LNCAP (cell line): Measurements from ENCODE around the gene PSMA5.

ENCODE experiments used
- TF ChIP-seq, protein P1 (sequence below): fragments of 450-650 bp; IDR thresholded peaks from 2 replicates; pipeline ENCODE4 v1.5.1; 2017; ENCODE audit warnings: mild to moderate bottlenecking

PSMA5 gene

DNA sequence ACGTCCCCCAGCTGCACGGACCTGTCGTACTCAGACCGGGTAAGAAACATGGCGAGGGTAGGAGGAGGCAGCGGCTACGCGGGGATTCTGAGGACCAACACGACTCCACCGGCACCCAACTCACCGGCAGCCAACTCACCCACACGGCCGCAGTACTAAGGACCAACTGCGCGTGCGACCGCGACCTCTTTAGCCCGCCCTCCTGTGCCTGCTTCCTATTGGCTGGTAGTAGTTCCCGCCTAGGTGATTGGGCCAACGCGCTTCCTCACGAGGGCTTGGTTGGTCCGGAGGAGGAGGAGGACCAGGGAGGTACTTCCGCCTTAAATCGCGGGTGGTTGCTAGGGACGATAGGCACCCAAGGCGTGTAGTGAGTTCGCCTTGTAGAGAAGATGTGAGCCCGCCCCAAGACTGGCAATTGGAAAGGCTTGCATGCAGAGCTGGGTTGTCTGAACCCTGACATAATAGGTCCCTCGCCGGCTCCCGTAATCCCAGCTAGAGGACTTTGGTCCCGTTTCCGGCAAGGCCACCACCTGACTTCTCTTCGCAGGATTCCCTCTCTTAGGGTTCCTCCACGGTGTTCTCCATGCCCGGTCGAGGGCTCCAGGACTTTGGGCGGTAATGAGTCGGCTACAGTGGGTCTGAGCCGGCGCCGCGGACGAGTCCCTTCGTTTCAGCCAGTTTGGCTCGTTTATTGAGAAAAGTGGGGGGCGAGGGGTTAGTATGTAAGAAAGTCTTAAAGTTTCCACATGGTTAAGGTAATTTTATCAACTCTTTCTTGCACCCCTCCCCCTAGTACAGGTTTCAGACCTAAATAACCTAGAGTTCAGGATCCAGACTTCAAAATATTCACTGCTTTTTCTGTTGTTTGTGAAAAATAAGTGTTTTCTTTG, at the start of gene PSMA5:
PSMA5 (minus strand) TSS at position 168 of the 890 bp plus-strand sequence; CDS start at position 50, 118 bp downstream.
- TF ChIP-seq, protein P1, sequence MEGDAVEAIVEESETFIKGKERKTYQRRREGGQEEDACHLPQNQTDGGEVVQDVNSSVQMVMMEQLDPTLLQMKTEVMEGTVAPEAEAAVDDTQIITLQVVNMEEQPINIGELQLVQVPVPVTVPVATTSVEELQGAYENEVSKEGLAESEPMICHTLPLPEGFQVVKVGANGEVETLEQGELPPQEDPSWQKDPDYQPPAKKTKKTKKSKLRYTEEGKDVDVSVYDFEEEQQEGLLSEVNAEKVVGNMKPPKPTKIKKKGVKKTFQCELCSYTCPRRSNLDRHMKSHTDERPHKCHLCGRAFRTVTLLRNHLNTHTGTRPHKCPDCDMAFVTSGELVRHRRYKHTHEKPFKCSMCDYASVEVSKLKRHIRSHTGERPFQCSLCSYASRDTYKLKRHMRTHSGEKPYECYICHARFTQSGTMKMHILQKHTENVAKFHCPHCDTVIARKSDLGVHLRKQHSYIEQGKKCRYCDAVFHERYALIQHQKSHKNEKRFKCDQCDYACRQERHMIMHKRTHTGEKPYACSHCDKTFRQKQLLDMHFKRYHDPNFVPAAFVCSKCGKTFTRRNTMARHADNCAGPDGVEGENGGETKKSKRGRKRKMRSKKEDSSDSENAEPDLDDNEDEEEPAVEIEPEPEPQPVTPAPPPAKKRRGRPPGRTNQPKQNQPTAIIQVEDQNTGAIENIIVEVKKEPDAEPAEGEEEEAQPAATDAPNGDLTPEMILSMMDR = no peak

DNA sequence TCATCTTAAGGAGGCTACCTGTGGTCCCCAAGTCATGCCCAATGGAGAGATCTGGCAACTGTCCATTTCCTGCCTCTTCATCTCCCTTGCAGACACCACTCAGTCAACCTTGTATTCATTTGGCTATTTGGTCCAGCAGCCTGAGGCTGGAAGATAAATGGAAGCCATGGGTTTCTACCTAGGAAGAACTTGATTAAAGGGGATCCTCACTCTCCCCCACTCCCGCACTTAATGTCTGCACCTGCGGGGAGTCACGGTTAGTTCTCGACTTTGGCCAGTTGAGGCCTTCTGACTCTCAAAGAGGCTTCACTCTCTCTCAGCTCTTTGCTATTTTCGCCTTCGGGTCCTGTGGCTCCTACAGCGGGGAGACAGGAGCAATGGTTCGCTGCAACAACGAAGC, 49.0 kb upstream of the PSMA5 start:
- TF ChIP-seq, protein P1 = no peak

DNA sequence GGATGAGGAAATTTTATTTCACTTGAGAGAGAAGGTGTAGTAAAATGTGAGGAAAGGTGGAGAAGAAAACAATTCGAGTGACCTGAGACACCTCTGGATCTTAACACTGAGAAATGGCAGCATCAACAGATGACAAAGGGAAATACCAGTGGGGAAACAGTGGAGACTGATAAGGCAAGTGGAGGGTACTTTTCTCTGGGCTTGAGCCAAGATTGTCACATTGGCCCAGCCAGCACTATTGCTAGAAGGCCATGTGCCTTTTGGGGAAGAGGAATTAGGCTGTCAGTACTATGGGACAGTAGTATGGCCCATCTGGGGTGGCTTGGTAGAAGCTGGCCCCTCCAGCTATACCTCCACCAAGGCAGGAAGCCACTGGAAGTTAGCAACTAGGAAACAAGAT, 48.4 kb upstream of the PSMA5 start:
- TF ChIP-seq, protein P1 = no peak

DNA sequence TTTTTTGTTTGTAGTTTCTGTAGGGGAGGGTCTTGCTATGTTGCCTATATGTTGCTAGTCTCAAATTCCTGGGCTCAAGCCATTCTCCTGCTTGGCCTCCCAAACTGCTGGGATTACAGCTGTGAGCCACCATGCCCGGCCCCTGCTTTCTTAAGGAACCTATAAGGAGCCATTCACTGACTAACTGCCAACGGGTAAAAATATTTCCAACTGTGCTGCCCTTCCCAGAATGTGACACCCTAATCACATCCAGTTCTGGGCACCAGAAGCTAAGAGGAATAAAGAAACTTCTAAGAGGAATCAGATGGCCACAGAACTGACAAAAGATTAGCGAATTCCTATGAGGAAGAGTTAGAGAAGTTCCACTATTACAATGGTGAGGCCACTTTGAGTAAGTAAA, 46.5 kb upstream of the PSMA5 start:
- TF ChIP-seq, protein P1 = no peak

DNA sequence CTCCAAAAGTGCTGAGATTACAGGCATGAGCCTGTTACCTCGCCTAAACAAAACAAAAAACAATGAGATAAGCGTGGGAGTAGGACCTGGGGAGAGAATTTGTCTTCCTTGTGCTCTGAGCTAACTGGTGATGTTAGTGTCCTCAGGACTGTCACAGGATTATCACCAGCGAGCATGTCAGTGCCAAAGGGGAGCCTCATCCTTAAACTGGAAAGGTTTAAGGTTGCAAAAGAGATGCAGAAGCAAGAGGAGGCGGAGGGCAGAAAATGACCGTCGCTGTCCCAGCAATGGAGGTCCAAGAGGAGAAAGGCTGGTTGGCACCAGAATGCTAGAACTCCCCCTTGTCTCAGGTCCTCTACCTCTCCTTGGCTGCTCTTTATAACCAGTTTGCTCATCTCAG, 44.0 kb upstream of the PSMA5 start:
- TF ChIP-seq, protein P1 = no peak

DNA sequence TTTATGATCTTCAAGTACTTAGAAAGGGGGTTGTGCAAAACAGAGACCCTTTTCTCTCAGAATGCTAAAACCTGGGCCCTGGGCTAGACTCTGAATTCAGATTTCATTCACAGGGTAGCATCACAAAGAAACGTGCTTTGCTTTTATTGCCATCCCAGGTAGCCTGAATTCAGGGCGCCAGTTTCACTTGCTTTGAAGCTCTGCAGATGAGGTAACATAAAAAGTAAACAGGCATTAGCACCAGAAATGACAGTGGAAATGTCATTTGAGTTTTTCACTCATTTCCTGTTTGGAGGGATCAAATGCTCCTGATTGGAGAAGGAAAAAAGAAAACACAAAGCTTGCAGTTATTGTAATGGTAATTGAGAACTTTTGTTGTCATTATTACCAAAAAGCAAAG, 42.7 kb upstream of the PSMA5 start:
- TF ChIP-seq, protein P1 = no peak

DNA sequence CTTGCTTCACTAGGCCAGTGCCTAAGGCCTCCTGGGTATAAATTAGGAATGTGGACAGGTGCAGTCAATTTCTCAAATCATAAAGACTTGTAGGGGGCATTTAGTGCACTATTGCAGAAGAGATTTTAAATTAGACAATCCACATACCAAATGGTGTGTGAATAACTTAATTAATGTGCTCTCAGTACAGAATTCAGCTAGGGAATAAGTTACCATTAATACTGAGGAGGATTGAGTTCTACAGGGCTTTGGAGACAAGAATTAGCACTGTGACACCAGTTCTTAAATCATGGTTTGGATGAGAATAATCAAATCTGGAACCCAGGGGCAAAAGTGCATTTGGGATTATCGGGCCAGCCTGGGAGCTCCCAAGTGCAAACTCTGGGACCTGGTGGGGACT, 41.8 kb upstream of the PSMA5 start:
- TF ChIP-seq, protein P1 = no peak
